ENCODE results near the gene PEX14. TPM values are rescaled to one million over a fixed set of nuclear protein-coding genes. Genes with fewer than 3 reads are reported as not detected.

Gene PEX14
- total and polyA plus RNA-seq, 9 of the 15 experiments (the other 6 are each of a cell fraction or from before 2014, with no cell fraction given), result 2.6 to 45.7 (median 22.7) TPM

GRCh38 chr1:10631121-10631810, 156.5 kb downstream of the PEX14 start:
- no peaks in the 10 kb centered on the region for H3K9me3 ChIP-seq (replicated peaks; ENCODE audit: control insufficient read depth, insufficient read depth, low read depth, low read length)
- H3K9ac ChIP-seq (ENCODE audit: insufficient read depth in 1 of 2, low read depth in 2 of 2, low read length in 2 of 2), result peak overlapping the region in 1 of 2 experiments; percentile 29; a peak in 1 of 4 replicates
- no TSS peak for BruUV-seq (replicated peaks)
- H3K9me1 ChIP-seq (ENCODE audit: control insufficient read depth, insufficient read depth, low read length), result peaks cover 3% of the 10 kb centered on the region
- no peaks in the 10 kb centered on the region; a peak in 1 of 5 replicates for H3K27me3 ChIP-seq (ENCODE audit: control insufficient read depth in 2 of 2, insufficient read depth in 2 of 2, low read length in 2 of 2)
- peak; percentile 13; the same call in 1 of the 3 replicates for ATAC-seq
- no peak for DNase-seq (ENCODE audit: extremely low read depth in 1 of 4, low spot score in 3 of 4)
- intact Hi-C loops (cut with micrococcal nuclease) (no loop called here), in situ Hi-C loops (cut with MboI) (no loop called here)
- CTCF ChIA-PET (ENCODE audit: low intra/inter-chr PET ratio), result no interaction called here
- FAIRE-seq, result no peak
- H4K20me1 ChIP-seq (replicated peaks; ENCODE audit: control insufficient read depth, insufficient read depth, low read length), result peaks cover 3% of the 10 kb centered on the region; the same call in 1 of the 2 replicates
- no peak overlapping the region for H3K27ac ChIP-seq (ENCODE audit: extremely low read depth, low read depth, low read length)
- no peak for TF ChIP-seq TCF15 (CRISPR knock-in tag; IDR thresholded peaks at IDR 0.05)
- TF ChIP-seq ZBTB7A (IDR thresholded peaks at IDR 0.05; ENCODE audit: borderline replicate concordance, control insufficient read depth, low read depth, low read length), result peak; percentile 40; the same call in 1 of the 2 replicates
- TF ChIP-seq MAX (CRISPR knock-in tag; IDR thresholded peaks at IDR 0.05), result peak; percentile 60
- H3K36me3 ChIP-seq (ENCODE audit: control insufficient read depth, insufficient read depth, low read length), result peaks cover 27% of the 10 kb centered on the region; the same call in 1 of the 3 replicates
- H2AFZ ChIP-seq (ENCODE audit: low read depth, low read length), result no peak overlapping the region
- POLR2A ChIA-PET, result interaction anchor here (0.6 kb wide), 3 partner anchors 11 to 233 kb away, joined by 3 read pairs; no protein-coding TSS in a partner anchor
- 90% methylated on average over 20 of the region's 20 CpGs for WGBS (ENCODE audit: insufficient coverage, low coverage, missing lambda C conversion rate)
- no peaks in the 10 kb centered on the region for H3K79me2 ChIP-seq (ENCODE audit: control insufficient read depth, insufficient read depth, low read length)
- no peak overlapping the region for H3K4me3 ChIP-seq
- no peak overlapping the region for H3K4me2 ChIP-seq (ENCODE audit: insufficient read depth, low read length)
- peaks cover 0 to 48% of the 10 kb centered on the region in 2 experiments; a peak in 1 of 5 replicates for H3K4me1 ChIP-seq (replicated peaks in 1 of 2; ENCODE audit: control insufficient read depth in 2 of 2, insufficient read depth in 2 of 2, low read length in 2 of 2)
